ENCODE data around the gene AXDND1.

- TF ChIP-seq CTCF (IDR thresholded peaks at IDR 0.05; ENCODE audit: low read length) (no peak), EZH2 (optimal IDR thresholded peaks at IDR 0.05; ENCODE audit: low read depth, low read length) (no peak)
These were observed 38.1 kb upstream of the AXDND1 start for GRCh38 chr1:179327679-179328078.

Data from MM.1S (cell line).